Kidney (tissue), 14 donors: Measurements from ENCODE around the gene SMCO3. TPM values are rescaled to one million over a fixed set of nuclear protein-coding genes. Genes with fewer than 3 reads are reported as not detected.

Experiments used
- DNase-seq, 5 donors: peaks; one replicate each; pipeline ENCODE4 v3.0.0-alpha.2; 2013 to 2020
- FAIRE-seq: peaks from 2 replicates; lab custom pipeline; 2012; peaks lifted over from hg19 to GRCh38; lab: Jason Lieb, UNC
- H3K27ac ChIP-seq, 2 donors: one replicate each; pipeline ENCODE4 v1.7.0; 2013; ENCODE audit warnings: low read depth in 2 of 2, low read length in 2 of 2, inconsistent platforms in 1 of 2
- H3K27me3 ChIP-seq: one replicate; pipeline ENCODE4 v1.7.1; 2013; ENCODE audit warnings: low read length, inconsistent platforms; ENCODE audit not compliant: control insufficient read depth, insufficient read depth
- H3K36me3 ChIP-seq, 3 donors: one replicate each; pipeline versions ENCODE4 v1.7.0 to v1.7.1; 2013; ENCODE audit warnings: low read length in 3 of 3, control low read depth in 1 of 3, inconsistent platforms in 1 of 3; ENCODE audit not compliant: insufficient read depth in 3 of 3, control insufficient read depth in 2 of 3
- H3K4me1 ChIP-seq, 3 donors: one replicate each; pipeline versions ENCODE4 v1.7.0 to v1.7.1; 2013; ENCODE audit warnings: low read length in 3 of 3, inconsistent platforms in 1 of 3, low read depth in 1 of 3; ENCODE audit not compliant: control insufficient read depth in 2 of 3, insufficient read depth in 2 of 3
- H3K4me3 ChIP-seq, 3 donors: one replicate each; pipeline versions ENCODE4 v1.7.0 to v1.8.1; 2013; ENCODE audit warnings: low read length in 3 of 3, control low read depth in 1 of 3, inconsistent platforms in 1 of 3
- H3K9ac ChIP-seq, 3 donors: one replicate each; pipeline versions ENCODE4 v1.7.0 to v1.7.1; 2013; ENCODE audit warnings: low read length in 3 of 3, control low read depth in 1 of 3, inconsistent platforms in 1 of 3
- H3K9me3 ChIP-seq, 3 donors: one replicate each; pipeline versions ENCODE4 v1.7.0 to v1.7.1; 2013; ENCODE audit warnings: low read length in 3 of 3, control low read depth in 1 of 3, inconsistent platforms in 1 of 3; ENCODE audit not compliant: control insufficient read depth in 2 of 3, insufficient read depth in 1 of 3
- CTCF ChIP-seq: IDR thresholded peaks from 3 replicates; pipeline ENCODE4 v1.5.1; 2012; ENCODE audit warnings: mild to moderate bottlenecking, moderate library complexity, borderline replicate concordance; ENCODE audit not compliant: insufficient read depth; ENCODE audit errors: extremely low read depth
- intact Hi-C: fragments of 100-400 bp; cut with DNase I; formaldehyde crosslinking; loops from one replicate; pipeline ENCODE4 v1.11.1; 2022
- polyA plus RNA-seq: library from polyadenylated mRNA; stranded (reverse); fragments of 350-450 nt; fragmentation: Illumina TruSeq; extraction: RNeasy Lipid Tissue Mini Kit (QIAGEN cat#74804); gene quantifications from one replicate; pipeline ENCODE4 v1.2.3, GENCODE V29; 2014; ENCODE audit warnings: low read depth, low replicate concordance; ENCODE audit not compliant: insufficient read depth
- total RNA-seq: library from RNA; stranded (reverse); fragmentation: NEBNext Ultra II Directional; extraction: Animal tissue kit (Norgen Biotek cat#: 25700); gene quantifications from one replicate; pipeline ENCODE4 v1.2.1, GENCODE V29; 2021
- donor health status: control.
- donor health status: control.
- donor health status: control.
- donor health status: control.
- donor health status: control.
- donor health status: DM: yes; HTN: yes; CAD: no.
- donor health status: Normal renal cell carcinoma (clear cell type).

The SMCO3 gene
- total and polyA plus RNA-seq, 2 donors from 2014 or later = 0.76 to 10.9 TPM

GRCh38 chr12:14854586-14855183 is 40.7 kb upstream of the SMCO3 start:
- DNase-seq (peak in 3 of 5 donors; percentile 50 to 77 (median 76)), FAIRE-seq (no peak)
- Histone ChIP-seq H3K4me1 (peaks cover 0 to 4% (median 0%) of the 10 kb centered on the region in 3 donors), H3K27ac (no peak overlapping the region), H3K9me3 (peaks cover 0 to 10% (median 1%) of the 10 kb centered on the region in 3 donors), H3K36me3 (no peaks in the 10 kb centered on the region), H3K9ac (no peak overlapping the region), H3K27me3 (no peaks in the 10 kb centered on the region), H3K4me3 (no peak overlapping the region)
- TF ChIP-seq CTCF = no peak
- intact Hi-C loops = no loop called here

- intact Hi-C loops = no loop called here
- Histone ChIP-seq H3K9me3 (peaks cover 0 to 5% (median 0%) of the 10 kb centered on the region in 3 donors), H3K36me3 (no peaks in the 10 kb centered on the region), H3K27ac (no peak overlapping the region), H3K4me3 (no peak overlapping the region), H3K27me3 (no peaks in the 10 kb centered on the region), H3K9ac (no peak overlapping the region), H3K4me1 (peaks cover 0 to 4% (median 0%) of the 10 kb centered on the region in 3 donors)
- FAIRE-seq (no peak), DNase-seq (peak in 1 of 5 donors; percentile 46)
- no peak for TF ChIP-seq CTCF
Measured at GRCh38 chr12:14853961-14854360, 40.0 kb upstream of the SMCO3 start.

DNA sequence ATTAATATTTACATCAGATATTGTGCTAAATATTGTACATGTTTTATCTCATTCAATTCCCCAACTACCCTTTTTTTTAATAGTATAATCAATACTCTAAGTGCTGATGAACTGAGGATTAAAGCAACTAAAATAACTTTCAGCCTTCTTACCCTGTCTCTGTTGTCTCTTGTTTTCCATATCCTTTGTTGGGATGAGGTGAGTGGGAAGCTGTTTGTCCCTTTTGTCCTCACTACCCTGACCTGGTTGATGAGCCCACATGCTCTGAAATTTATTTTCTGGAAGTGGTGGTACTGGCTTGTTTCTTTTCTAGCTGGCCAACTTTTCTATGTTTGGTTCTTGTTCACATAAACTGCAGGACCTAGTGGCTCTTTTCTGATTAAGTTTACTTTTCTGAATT is 38.9 kb upstream of the SMCO3 start:
- no peak overlapping the region for H3K9ac ChIP-seq
- intact Hi-C loops = no loop called here
- FAIRE-seq (no peak), DNase-seq (no peak)
- no peak overlapping the region for H3K4me3 ChIP-seq
- H3K27ac ChIP-seq = no peak overlapping the region
- H3K9me3 ChIP-seq = peaks cover 0 to 2% (median 0%) of the 10 kb centered on the region in 3 donors
- no peak for TF ChIP-seq CTCF
- no peaks in the 10 kb centered on the region for H3K36me3 ChIP-seq
- no peaks in the 10 kb centered on the region for H3K27me3 ChIP-seq
- H3K4me1 ChIP-seq = peaks cover 0 to 4% (median 0%) of the 10 kb centered on the region in 3 donors
